PC-3 (cell line): ENCODE data around the gene KRT8. TPM values are rescaled to one million over a fixed set of nuclear protein-coding genes. Genes with fewer than 3 reads are reported as not detected.
A peak's percentile ranks its signal among the peaks of the same experiment; 100 is the strongest.

Experiments
- ATAC-seq: fragments of 200-7000 bp; cut with Tn5 transposase; 2 replicates; pipeline ENCODE4 v1.9.1; 2020; ENCODE audit warnings: mild to moderate bottlenecking, moderate library complexity
- BruUV-seq: library from RNA; stranded (reverse); fragments of 400-500 nt; replicated peaks from 2 replicates; lab custom pipeline; 2021; lab: Mats Ljungman, UMichigan
- CTCF ChIA-PET: fragments of 300-600 bp; sonication (Branson Sonifier 250); formaldehyde crosslinking; loops from one replicate; lab custom pipeline; 2022; ENCODE audit warnings: antibody characterized with exemption; lab: Charles Lee
- POLR2A ChIA-PET: fragments of 300-600 bp; sonication (Branson Sonifier 250); formaldehyde crosslinking; loops from one replicate; lab custom pipeline; 2022; ENCODE audit warnings: antibody characterized with exemption; ENCODE audit not compliant: unreplicated experiment; lab: Charles Lee
- DNase-seq: peaks from one replicate; pipeline ENCODE4 v3.0.0-alpha.2; 2015
- H2AFZ ChIP-seq: fragments of 300-600 bp; sonication (generic); 2 replicates; pipeline ENCODE4 v1.6.0; 2016; ENCODE audit warnings: antibody characterized with exemption, low read length
- H3F3A ChIP-seq: fragments of 300-600 bp; sonication (generic); one replicate; pipeline ENCODE4 v1.6.0; 2017; ENCODE audit warnings: antibody characterized with exemption, low read length, control low read depth, mild to moderate bottlenecking; ENCODE audit not compliant: unreplicated experiment
- H3K27ac ChIP-seq: fragments of 300-600 bp; sonication (generic); 2 replicates; pipeline ENCODE4 v1.5.1; 2016; ENCODE audit warnings: mild to moderate bottlenecking, low read length
- H3K27me3 ChIP-seq: fragments of 300-600 bp; sonication (generic); 2 replicates; pipeline ENCODE4 v1.6.1; 2016; ENCODE audit warnings: low read length, mixed read lengths
- H3K36me3 ChIP-seq: fragments of 300-600 bp; sonication (generic); 2 replicates; pipeline ENCODE4 v1.6.1; 2016; ENCODE audit warnings: low read depth, mixed run types, low read length, mixed read lengths
- H3K4me1 ChIP-seq: fragments of 300-600 bp; sonication (generic); 2 replicates; pipeline ENCODE4 v1.5.1; 2016; ENCODE audit warnings: low read length; ENCODE audit not compliant: insufficient read depth
- H3K4me2 ChIP-seq: fragments of 300-600 bp; sonication (generic); 2 replicates; pipeline ENCODE4 v1.6.0; 2016; ENCODE audit warnings: low read length
- H3K4me3 ChIP-seq: fragments of 300-600 bp; sonication (generic); 2 replicates; pipeline ENCODE4 v1.5.1; 2016; ENCODE audit warnings: mild to moderate bottlenecking, low read length, mixed read lengths
- H3K79me2 ChIP-seq: fragments of 300-600 bp; sonication (generic); 2 replicates; pipeline ENCODE4 v1.6.1; 2017; ENCODE audit warnings: low read length, mixed read lengths
- H3K9ac ChIP-seq: fragments of 300-600 bp; sonication (generic); 2 replicates; pipeline ENCODE4 v1.6.0; 2016; ENCODE audit warnings: mild to moderate bottlenecking, low read length
- H3K9me2 ChIP-seq: fragments of 300-600 bp; sonication (generic); replicated peaks from 2 replicates; pipeline ENCODE4 v1.6.1; 2016; ENCODE audit warnings: mixed run types, low read length, mixed read lengths
- H3K9me3 ChIP-seq: fragments of 300-600 bp; sonication (generic); 2 replicates; pipeline ENCODE4 v1.6.1; 2016; ENCODE audit warnings: low read length, mixed read lengths
- H4K20me1 ChIP-seq: fragments of 300-600 bp; sonication (generic); 2 replicates; pipeline ENCODE4 v1.6.1; 2016; ENCODE audit warnings: low read length, mixed read lengths
- EZH2 ChIP-seq: fragments of 300-600 bp; sonication (generic); IDR thresholded peaks from one replicate; pipeline ENCODE4 v1.6.1; 2017; ENCODE audit warnings: antibody characterized with exemption, mild to moderate bottlenecking, low read length; ENCODE audit not compliant: unreplicated experiment
- EZH2phosphoT487 ChIP-seq: fragments of 300-600 bp; sonication (generic); IDR thresholded peaks from 2 replicates; pipeline ENCODE4 v1.6.1; 2018; ENCODE audit warnings: mild to moderate bottlenecking, antibody characterized with exemption, low read length, borderline replicate concordance
- intact Hi-C: fragments of 100-400 bp; cut with micrococcal nuclease; formaldehyde crosslinking; loops from 2 replicates; pipeline ENCODE4 v1.9.0; 2023
- total RNA-seq: library from RNA; depleted of rRNA; stranded (reverse); fragments of >200 nt; gene quantifications from 2 replicates; pipeline ENCODE4 v1.2.3, GENCODE V29; 2014
- TF ChIP-seq, protein P1 (sequence below): fragments of 300-600 bp; sonication (generic); conservative IDR thresholded peaks from 2 replicates; pipeline ENCODE4 v1.5.1; 2017; ENCODE audit warnings: antibody characterized with exemption, low read depth, mild to moderate bottlenecking, low read length

KRT8 gene
- total RNA-seq, 1 experiment from 2014 or later, result 719 TPM

GRCh38 chr12:52952076-52952801 is 47.4 kb upstream of the KRT8 start:
- DNase-seq, result peak; percentile 41
- no TSS peak for BruUV-seq
- H3K27ac ChIP-seq, result no peak overlapping the region

DNA sequence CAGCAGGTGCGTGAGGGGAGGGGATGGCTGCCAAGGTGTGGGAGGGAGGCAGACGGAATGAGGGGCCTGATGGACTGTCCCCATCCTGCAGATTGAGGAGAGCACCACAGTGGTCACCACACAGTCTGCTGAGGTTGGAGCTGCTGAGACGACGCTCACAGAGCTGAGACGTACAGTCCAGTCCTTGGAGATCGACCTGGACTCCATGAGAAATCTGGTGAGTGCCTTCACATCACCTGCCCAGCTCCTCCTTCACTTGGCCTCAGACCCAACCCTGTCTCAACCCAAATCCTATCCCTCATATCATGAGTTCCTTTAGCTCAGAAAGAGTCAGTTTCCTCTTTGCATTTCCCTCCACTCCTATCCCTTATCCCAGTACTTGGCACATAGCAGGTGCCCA is 46.8 kb upstream of the KRT8 start:
- peaks cover 39% of the 10 kb centered on the region for H3K4me1 ChIP-seq
- CTCF ChIA-PET, result interaction anchor here (0.6 to 1.0 kb wide), 2 partner anchors 11 to 47 kb away, joined by 6 to 7 read pairs; partner anchors contain the start of gene KRT8
- ATAC-seq (no peak), DNase-seq (no peak)
- TF ChIP-seq EZH2 (no peak), EZH2phosphoT487 (no peak)
- TF ChIP-seq, protein P1, sequence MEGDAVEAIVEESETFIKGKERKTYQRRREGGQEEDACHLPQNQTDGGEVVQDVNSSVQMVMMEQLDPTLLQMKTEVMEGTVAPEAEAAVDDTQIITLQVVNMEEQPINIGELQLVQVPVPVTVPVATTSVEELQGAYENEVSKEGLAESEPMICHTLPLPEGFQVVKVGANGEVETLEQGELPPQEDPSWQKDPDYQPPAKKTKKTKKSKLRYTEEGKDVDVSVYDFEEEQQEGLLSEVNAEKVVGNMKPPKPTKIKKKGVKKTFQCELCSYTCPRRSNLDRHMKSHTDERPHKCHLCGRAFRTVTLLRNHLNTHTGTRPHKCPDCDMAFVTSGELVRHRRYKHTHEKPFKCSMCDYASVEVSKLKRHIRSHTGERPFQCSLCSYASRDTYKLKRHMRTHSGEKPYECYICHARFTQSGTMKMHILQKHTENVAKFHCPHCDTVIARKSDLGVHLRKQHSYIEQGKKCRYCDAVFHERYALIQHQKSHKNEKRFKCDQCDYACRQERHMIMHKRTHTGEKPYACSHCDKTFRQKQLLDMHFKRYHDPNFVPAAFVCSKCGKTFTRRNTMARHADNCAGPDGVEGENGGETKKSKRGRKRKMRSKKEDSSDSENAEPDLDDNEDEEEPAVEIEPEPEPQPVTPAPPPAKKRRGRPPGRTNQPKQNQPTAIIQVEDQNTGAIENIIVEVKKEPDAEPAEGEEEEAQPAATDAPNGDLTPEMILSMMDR, result no peak
- no peak overlapping the region for H2AFZ ChIP-seq
- peak overlapping the region; percentile 94 for H3K4me3 ChIP-seq
- intact Hi-C loops, result no loop called here
- H3K9ac ChIP-seq, result no peak overlapping the region
- peaks cover 41% of the 10 kb centered on the region for H3K79me2 ChIP-seq
- H3K9me2 ChIP-seq, result no peaks in the 10 kb centered on the region
- no peak overlapping the region for H3K27ac ChIP-seq
- POLR2A ChIA-PET, result interaction anchor here (1.3 kb wide), 1 partner anchor 46 kb away, joined by 4 read pairs; the partner anchor contains the start of gene KRT8
- H3K4me2 ChIP-seq, result peak overlapping the region; percentile 98
- peaks cover 33% of the 10 kb centered on the region for H3K36me3 ChIP-seq
- no peaks in the 10 kb centered on the region for H3K27me3 ChIP-seq
- peaks cover 39% of the 10 kb centered on the region for H4K20me1 ChIP-seq
- H3K9me3 ChIP-seq, result no peaks in the 10 kb centered on the region
- H3F3A ChIP-seq, result peaks cover 8% of the 10 kb centered on the region
- no TSS peak for BruUV-seq

More at GRCh38 chr12:52952076-52952801, 47.4 kb upstream of the KRT8 start:
- no peak for TF ChIP-seq EZH2phosphoT487
- TF ChIP-seq EZH2, result no peak
- TF ChIP-seq, protein P1, result peak; percentile 46; the same call in 1 of the 2 replicates
- ChIA-PET CTCF (interaction anchor here (1.0 kb wide), 1 partner anchor 47 kb away, joined by 7 read pairs; the partner anchor contains the start of gene KRT8), POLR2A (interaction anchor here (1.3 kb wide), 1 partner anchor 47 kb away, joined by 4 read pairs; the partner anchor contains the start of gene KRT8)
- Histone ChIP-seq H3K4me2 (peak overlapping the region; percentile 98), H3K79me2 (peaks cover 39% of the 10 kb centered on the region), H3K36me3 (peaks cover 33% of the 10 kb centered on the region), H3K4me3 (peak overlapping the region; percentile 94), H3K27me3 (no peaks in the 10 kb centered on the region), H2AFZ (no peak overlapping the region), H3F3A (peaks cover 8% of the 10 kb centered on the region), H3K9me3 (no peaks in the 10 kb centered on the region), H4K20me1 (peaks cover 39% of the 10 kb centered on the region), H3K9me2 (no peaks in the 10 kb centered on the region), H3K4me1 (peaks cover 33% of the 10 kb centered on the region), H3K9ac (no peak overlapping the region)
- intact Hi-C loops, result no loop called here
- no peak for ATAC-seq
